Retina (tissue), 1 donor: ENCODE measurements around the gene AFAP1L2.

ENCODE experiments used
- DNase-seq: peaks from one replicate; pipeline ENCODE4 v3.0.0-alpha.2; 2016

The AFAP1L2 gene

GRCh38 chr10:114285961-114286441 is 118.3 kb downstream of the AFAP1L2 start:
- DNase-seq, result no peak

GRCh38 chr10:114284346-114285071 is 119.8 kb downstream of the AFAP1L2 start:
- DNase-seq, result no peak

DNA sequence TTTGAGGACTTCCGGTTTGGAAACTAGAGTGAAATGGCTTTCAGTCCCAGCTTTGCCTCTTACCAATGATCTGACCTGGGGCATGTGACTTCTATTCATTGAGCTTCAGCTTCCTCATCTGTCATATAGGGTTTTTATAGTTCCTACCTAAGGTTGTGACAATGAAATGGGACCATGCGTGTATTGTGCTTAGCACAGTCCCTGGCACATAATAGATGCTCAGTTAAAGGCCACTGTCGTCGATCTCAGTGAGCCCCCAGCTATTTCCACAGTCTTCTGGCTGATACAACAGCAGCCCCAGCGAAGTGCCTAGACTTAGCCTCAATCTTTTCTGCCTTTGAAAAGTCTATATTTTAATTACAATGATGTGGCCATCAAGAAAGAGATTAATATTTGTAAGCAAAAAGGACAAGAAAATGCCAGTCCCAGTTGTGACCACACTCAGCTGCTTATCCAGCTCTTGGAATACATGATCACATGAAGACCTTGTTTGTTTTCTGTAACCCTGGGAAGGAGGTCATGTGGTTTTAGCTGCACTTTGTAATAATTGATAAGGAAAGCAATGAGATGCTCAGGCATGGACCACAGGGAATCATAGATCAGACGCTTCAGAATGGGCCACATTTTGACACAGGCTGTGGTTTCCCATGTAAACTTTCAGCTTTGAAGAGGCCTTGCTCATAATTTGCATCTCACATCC is 120.6 kb downstream of the AFAP1L2 start:
- no peak for DNase-seq

DNA sequence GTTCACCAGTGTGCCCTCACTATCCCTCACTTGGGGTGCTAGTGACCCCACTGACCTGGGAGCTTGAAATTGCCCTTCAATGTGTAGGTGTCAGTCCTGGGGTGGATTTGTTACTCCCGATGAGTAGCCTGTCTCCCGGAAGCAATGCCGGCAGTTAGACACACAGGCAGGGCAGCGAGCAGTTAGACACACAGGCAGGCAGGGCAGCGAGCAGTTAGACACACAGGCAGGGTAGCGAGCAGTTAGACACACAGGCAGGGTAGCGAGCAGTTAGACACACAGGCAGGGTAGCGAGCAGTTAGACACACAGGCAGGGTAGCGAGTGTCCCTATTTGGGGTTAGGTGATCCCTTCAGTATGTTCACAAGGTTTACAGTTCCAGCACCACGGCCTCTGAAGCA is 121.2 kb downstream of the AFAP1L2 start:
- no peak for DNase-seq

DNA sequence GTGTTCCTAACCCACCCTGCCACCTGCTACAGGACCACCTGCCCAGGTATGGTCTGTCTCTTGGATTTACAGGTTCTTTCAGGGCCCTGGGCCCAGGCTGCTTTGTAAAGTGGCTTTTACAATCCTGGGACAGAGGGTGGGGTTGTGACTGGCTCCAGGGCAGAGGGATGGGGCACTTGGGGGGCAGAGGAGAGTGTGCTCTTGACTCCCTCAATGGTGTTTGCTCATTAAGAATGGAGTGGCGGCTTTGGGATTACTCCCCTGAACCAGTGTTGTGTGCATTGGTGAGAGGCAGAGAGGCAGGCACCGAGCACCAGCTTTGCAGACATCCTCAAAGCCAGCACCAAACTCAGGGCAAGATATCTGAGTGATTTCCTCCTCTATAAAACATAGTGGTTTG is 121.8 kb downstream of the AFAP1L2 start:
- no peak for DNase-seq

DNA sequence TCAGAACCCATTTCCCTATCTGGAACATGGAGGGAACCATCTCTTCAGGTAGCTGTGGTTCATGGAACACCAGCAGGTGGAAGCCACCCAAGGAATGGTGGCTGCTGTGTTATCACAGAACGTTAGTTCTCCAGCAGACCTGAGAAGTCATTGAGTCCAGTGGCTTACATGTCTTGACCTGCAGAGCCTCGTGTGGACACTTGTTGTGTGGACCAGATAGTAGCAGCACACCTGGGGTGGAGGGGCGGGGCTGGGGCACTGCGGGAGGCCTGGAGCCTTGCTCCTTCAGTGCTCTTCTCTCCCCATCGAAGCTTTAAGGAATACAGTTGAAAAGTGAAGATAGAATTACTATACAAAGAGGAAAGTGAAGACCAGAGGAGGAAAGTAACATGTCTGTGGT is 122.8 kb downstream of the AFAP1L2 start:
- no peak for DNase-seq

DNA sequence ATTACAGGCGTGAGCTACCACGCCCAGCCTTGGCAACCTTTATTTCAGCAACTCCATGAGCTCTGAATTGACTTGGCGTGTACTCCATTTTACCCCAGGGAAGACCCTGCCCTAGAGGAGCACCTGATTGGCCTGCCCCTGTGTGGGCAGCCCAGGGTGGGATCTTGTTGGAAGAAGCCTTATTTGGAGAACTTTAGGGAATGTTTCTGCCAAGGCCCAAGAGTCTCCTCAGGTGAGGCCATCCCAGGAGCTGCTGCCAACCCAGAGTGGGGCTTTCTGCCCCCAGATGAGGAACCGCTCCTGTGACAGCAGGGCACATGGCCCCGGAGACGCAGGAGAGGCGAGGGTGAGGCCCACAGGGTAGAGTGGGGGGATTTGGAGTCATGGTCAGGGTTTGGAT is 123.3 kb downstream of the AFAP1L2 start:
- DNase-seq, result no peak

DNA sequence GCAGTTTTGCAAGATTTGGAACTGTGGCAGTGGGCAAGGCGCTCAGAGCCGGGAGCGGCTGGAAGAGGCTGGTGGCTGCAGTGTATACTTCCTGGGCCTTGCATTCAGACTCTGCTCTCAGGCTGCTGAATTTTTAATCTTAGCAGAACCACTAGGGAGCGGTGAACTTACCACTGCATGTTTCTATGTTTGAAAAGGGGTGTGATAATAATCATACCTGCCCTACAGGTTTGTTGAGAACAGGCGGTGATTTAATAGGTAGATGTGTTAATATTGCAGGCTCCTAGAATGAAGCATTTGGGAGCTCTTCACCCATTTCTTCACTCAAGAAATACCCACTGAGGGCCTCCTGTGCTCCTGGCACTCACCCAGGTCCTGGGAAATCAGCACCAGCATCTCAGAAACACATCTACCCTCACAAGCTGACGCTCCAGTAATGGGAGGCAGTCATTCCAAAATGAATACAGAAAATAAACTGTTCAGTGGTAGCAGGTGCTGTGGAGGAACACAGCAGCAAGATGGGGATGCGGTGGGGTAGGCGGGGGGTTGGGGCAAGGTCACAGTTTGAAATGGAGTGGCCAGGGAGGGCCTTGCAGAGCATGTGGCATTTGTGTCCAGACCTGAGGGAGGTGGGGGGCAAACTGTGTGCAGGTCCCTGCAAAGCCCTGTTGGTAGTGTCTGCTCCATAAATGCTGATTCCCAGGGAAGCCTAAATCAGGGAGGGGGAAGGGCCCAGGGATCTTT is 124.2 kb downstream of the AFAP1L2 start:
- peak; percentile 34 for DNase-seq

GRCh38 chr10:114279289-114279688 is 125.0 kb downstream of the AFAP1L2 start:
- DNase-seq, result no peak

DNA sequence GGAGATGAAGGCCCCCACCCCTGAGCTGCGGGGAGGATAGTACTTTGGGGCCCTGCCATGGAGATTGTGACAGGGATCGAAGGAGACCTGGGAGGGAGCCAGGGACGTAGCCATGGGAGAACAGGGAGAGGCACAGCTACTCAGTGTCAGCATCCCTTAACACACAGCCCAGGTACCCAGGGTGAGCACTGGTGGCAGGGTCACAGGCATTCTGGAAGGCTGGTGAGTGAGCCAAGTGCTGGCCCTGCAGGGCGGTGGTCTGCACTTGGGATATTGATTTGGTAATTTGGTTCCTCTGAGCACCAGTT is 125.5 kb downstream of the AFAP1L2 start:
- no peak for DNase-seq

- DNase-seq, result no peak
Measured at GRCh38 chr10:114278140-114278883, 126.0 kb downstream of the AFAP1L2 start.

GRCh38 chr10:114276671-114277070 is 127.6 kb downstream of the AFAP1L2 start:
- no peak for DNase-seq

GRCh38 chr10:114276066-114276465 is 128.2 kb downstream of the AFAP1L2 start:
- no peak for DNase-seq

GRCh38 chr10:114274616-114275453 is 129.5 kb downstream of the AFAP1L2 start:
- no peak for DNase-seq

DNA sequence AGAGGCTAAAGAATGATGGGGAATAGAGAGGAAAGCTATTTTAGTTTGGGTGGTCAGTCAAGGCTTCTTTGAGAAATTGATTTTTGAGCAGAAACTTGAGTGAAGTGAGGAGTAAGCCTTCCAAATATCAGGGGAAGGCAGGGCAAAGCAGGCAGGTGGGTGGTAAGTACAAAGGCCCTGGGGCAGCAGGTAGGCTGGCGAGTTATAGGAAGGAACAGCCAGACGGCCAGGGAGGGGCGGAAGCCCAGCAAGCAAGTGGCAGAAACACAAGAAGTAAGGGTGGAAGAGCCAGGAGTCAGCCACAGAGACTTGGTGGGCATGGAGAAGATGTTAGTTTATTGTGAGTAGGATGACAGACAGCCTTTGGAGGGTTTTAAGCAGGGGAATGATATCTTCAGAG is 130.4 kb downstream of the AFAP1L2 start:
- no peak for DNase-seq

DNA sequence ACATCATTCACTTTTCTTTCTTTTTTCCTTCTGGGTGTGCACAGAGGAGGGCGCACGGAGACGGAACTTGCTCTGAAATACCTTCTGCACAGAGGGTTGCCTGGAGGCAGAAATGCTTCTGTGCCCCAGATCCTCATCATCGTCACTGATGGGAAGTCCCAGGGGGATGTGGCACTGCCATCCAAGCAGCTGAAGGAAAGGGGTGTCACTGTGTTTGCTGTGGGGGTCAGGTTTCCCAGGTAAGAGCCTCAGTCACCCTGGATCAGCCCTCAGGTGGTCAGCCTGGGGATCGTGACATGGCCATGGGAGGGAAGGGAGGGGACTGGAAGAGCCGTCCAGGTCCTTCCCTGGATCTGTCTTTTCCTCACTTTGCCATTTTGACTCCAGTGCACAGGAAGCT is 131.6 kb downstream of the AFAP1L2 start:
- no peak for DNase-seq

DNA sequence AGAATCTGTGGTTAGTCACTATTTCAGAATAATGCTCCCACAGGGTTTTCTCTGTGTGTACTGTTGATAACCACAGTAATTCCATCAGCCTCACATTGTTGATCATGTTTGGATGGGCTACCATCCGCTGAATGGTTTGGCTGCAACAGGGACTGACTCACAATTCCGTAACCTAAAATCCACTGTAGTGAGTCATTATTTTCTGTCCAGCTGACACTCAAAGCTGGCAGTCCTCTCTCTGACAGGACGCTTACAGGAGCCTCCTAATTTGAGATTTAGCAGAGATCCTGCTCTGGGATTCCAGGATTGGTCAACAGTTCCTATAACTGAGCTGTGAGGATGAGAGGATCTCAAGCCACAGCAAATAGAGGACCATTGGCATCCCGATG is 132.5 kb downstream of the AFAP1L2 start:
- DNase-seq, result no peak

DNA sequence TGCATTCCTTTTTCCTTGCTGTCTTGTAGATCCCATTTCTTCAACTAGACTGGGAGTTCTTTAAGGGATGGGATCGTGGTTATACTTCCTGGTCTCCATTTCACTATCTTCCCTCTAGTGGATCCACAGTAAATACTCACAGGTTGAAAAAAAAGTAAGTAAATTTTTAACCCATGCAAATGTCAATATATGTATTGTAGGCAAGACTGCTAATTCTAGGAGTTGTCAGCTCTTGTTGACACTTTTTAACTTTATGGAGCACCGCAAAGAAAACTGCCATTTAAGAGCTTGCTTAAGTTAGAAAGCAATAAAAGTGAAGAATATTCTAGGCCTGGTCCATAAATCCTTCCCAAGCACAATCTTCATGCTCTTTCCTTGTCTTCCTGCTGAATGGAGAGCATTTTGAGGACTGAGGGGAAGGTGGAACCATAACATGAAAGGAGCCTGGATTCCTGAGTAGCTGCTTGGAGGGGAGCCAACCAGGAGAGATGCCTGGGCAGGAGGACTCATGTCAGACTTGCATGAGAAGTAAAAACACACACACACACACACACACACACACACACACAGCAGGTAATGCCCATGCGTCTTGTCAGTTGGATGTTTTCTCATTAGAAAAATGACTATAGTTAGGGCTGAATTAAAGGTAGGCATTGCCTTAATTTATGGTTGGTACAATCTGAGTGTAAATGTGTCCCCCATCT is 133.1 kb downstream of the AFAP1L2 start:
- no peak for DNase-seq

DNA sequence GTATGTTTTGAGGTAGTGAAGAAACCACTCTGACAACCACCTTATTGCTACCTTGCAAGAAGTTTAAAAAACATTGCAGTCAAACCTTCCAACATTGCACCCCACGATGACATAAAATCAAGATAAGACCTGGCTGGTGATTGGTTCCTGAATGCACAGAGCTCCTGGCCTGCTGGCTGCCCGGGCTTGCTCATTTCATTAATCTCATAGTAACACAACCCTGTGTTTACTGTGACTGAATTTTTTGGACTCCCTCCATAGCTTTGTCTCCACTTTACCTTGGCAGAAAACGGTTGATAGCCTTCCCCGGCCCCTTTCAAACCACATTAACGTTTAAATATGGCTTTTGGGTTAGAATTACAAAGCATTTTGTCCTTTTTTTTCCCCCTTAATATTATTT is 137.8 kb downstream of the AFAP1L2 start:
- no peak for DNase-seq

DNA sequence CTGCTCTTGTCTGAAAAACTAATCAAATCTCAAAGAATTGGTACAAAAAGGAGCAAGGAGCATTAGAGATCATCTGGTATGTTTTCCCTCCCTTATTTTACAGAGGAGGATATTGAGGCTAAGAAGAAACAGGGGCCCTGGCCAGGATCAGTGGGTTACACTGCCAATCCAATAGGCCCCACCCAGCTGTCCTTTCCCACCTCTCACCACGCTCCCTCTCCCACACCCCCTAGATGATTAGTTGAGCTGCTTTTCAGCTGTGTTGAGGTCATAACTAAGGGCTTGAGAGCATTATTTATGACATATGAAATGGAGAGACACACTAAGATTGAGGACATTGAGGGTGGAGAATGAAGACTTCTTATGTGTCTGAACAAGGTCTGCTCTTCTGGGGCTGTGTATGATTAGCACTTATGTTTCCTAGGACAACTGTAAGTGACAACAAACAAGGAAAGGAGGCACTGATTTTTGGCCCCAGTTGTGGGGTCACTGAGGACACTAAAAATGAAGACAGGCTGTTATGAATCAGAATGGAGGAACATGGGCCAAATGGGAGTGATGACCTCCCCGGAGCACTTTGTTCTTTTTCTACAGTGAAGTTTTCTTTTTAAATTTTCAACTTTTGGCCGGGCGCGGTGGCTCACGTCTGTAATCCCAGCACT is 138.8 kb downstream of the AFAP1L2 start:
- no peak for DNase-seq

GRCh38 chr10:114262496-114262895 is 141.8 kb downstream of the AFAP1L2 start:
- DNase-seq, result no peak
